ENCODE data around the gene CASP8AP2. TPM values are rescaled to one million over a fixed set of nuclear protein-coding genes. Genes with fewer than 3 reads are reported as not detected.
"Not testable (repeated sequence)": the region's sequence is repeated elsewhere in the genome, so short reads cannot be mapped to it uniquely, and the experiment has no call there.

The CASP8AP2 gene
- total and polyA plus RNA-seq, 9 donors: 5.2 to 18.1 (median 15.5) TPM

- intact Hi-C loops (cut with DNase I): no loop called here
- DNase-seq: no peak
- Histone ChIP-seq H3K4me3 (no peak overlapping the region), H3K27me3 (no peaks in the 10 kb centered on the region), H3K9me3 (no peaks in the 10 kb centered on the region), H3K27ac (no peak overlapping the region), H3K4me1 (ENCODE audit: insufficient read depth) (peaks cover 3% of the 10 kb centered on the region), H3K36me3 (no peaks in the 10 kb centered on the region)
- TF ChIP-seq CTCF (IDR thresholded peaks at IDR 0.05) (no peak), EP300 (IDR thresholded peaks at IDR 0.05) (no peak)
- 81 to 89% (median 87%) methylated on average over 3 of the region's 3 CpGs for WGBS, 3 donors
These were observed 59.2 kb downstream of the CASP8AP2 start for GRCh38 chr6:89888871-89889270.

- intact Hi-C loops (cut with DNase I); H3K36me3 ChIP-seq; DNase-seq; H3K4me1 ChIP-seq (ENCODE audit: insufficient read depth); H3K27ac ChIP-seq; H3K4me3 ChIP-seq; H3K27me3 ChIP-seq; H3K9me3 ChIP-seq: not testable (repeated sequence)
- WGBS, 3 donors: 1 to 7% (median 6%) methylated on average over 10 to 11 of the region's 11 CpGs
These were observed 61.3 kb downstream of the CASP8AP2 start for GRCh38 chr6:89890845-89891528.

- H3K27ac ChIP-seq; intact Hi-C loops (cut with DNase I); H3K27me3 ChIP-seq; H3K4me3 ChIP-seq; H3K36me3 ChIP-seq; H3K4me1 ChIP-seq (ENCODE audit: insufficient read depth); H3K9me3 ChIP-seq; DNase-seq: not testable (repeated sequence)
- 71 to 87% (median 75%) methylated on average over 8 of the region's 8 CpGs for WGBS, 3 donors
These were observed 62.9 kb downstream of the CASP8AP2 start for GRCh38 chr6:89892577-89892976.

- Histone ChIP-seq H3K4me3 (no peak within 1 kb of the TSS), H3K4me1 (ENCODE audit: insufficient read depth) (no peaks in the 10 kb centered on the region), H3K27me3 (no peaks in the 10 kb centered on the region), H3K36me3 (no peaks in the 10 kb centered on the region), H3K9me3 (no peaks in the 10 kb centered on the region), H3K27ac (no peak within 1 kb of the TSS)
- intact Hi-C loops (cut with DNase I): no loop called here
- TF ChIP-seq CTCF (IDR thresholded peaks at IDR 0.05) (no peak), EP300 (IDR thresholded peaks at IDR 0.05) (no peak), POLR2A (IDR thresholded peaks at IDR 0.05) (no peak)
- DNase-seq: no peak
- WGBS, 3 donors: 90 to 94% (median 91%) methylated on average over 1 of the region's 1 CpG
These were observed 64.5 kb downstream of the CASP8AP2 start, which contains the start of gene GJA10 for GRCh38 chr6:89894169-89894568. TSS of gene GJA10 (plus strand) at chr6:89894469. CDS start at chr6:89894469, 0 bp downstream.

GRCh38 chr6:89895276-89895874 is 65.7 kb downstream of the CASP8AP2 start:
- WGBS, 3 donors: 32 to 34% (median 34%) methylated on average over 8 of the region's 8 CpGs
- intact Hi-C loops (cut with DNase I): no loop called here
- TF ChIP-seq EP300 (IDR thresholded peaks at IDR 0.05) (no peak), POLR2A (IDR thresholded peaks at IDR 0.05) (no peak), CTCF (IDR thresholded peaks at IDR 0.05) (no peak)
- H3K9me3 ChIP-seq: no peaks in the 10 kb centered on the region
- no peaks in the 10 kb centered on the region for H3K27me3 ChIP-seq
- no peaks in the 10 kb centered on the region for H3K36me3 ChIP-seq
- H3K27ac ChIP-seq: no peak overlapping the region
- no peak overlapping the region for H3K4me3 ChIP-seq
- DNase-seq: peak in 1 of 5 donors; percentile 28
- H3K4me1 ChIP-seq (ENCODE audit: insufficient read depth): no peaks in the 10 kb centered on the region

- H3K27me3 ChIP-seq; DNase-seq; intact Hi-C loops (cut with DNase I); H3K4me1 ChIP-seq (ENCODE audit: insufficient read depth); H3K27ac ChIP-seq; H3K9me3 ChIP-seq; H3K4me3 ChIP-seq; H3K36me3 ChIP-seq: not testable (repeated sequence)
- WGBS, 3 donors: 66 to 71% (median 69%) methylated on average over 10 of the region's 10 CpGs
These were observed 80.6 kb downstream of the CASP8AP2 start for GRCh38 chr6:89910001-89910901.
